Measurements from ENCODE around the gene SSBP4.

DNA sequence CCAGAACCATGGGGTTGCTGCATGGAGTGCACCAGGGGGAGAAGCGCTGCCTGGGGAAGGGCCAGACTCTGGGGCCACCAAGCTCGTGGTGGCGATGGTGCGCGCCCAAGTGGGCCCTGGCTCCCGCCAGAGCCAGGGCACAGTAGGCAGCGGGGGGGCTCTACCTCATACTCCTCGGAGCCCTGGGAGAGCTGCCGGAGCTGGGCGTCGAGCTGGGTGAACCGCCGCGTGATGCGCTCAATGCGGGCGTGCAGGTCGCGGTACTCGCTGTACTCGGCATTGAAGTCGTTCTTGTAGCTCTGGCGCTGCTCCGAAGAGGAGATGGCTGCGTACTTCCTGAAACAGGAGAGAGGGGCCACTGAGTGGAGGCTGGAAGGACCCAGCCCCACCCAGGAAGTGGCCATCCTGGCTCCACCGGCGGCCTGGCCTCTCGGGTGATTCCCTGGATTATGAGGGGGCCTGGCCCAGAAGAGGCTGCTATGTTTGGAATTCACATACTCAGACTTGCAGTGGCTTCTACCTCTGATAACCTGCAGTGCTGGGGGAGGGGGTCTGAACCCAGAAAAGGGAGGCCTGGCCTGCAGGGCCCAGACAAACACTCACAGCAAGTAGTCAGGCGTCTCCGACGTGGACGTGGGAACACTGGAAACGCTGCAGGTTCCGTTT, 27.1 kb downstream of the SSBP4 start:
- TF ChIP-seq, protein P1, sequence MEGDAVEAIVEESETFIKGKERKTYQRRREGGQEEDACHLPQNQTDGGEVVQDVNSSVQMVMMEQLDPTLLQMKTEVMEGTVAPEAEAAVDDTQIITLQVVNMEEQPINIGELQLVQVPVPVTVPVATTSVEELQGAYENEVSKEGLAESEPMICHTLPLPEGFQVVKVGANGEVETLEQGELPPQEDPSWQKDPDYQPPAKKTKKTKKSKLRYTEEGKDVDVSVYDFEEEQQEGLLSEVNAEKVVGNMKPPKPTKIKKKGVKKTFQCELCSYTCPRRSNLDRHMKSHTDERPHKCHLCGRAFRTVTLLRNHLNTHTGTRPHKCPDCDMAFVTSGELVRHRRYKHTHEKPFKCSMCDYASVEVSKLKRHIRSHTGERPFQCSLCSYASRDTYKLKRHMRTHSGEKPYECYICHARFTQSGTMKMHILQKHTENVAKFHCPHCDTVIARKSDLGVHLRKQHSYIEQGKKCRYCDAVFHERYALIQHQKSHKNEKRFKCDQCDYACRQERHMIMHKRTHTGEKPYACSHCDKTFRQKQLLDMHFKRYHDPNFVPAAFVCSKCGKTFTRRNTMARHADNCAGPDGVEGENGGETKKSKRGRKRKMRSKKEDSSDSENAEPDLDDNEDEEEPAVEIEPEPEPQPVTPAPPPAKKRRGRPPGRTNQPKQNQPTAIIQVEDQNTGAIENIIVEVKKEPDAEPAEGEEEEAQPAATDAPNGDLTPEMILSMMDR (conservative IDR thresholded peaks at IDR 0.05 in 1 of 2, IDR thresholded peaks at IDR 0.05 in 1 of 2; ENCODE audit: low read depth in 1 of 2, low read length in 2 of 2), result no peak
- no peak for TF ChIP-seq EZH2 (IDR thresholded peaks at IDR 0.05; ENCODE audit: low read length, missing control alignments)
